Measurements from ENCODE around the gene CACNA1D.

- TF ChIP-seq CTCF (IDR thresholded peaks at IDR 0.05), result no peak
- no peak for TF ChIP-seq POLR2A (IDR thresholded peaks at IDR 0.05)
These were observed 363.8 kb downstream of the CACNA1D start for GRCh38 chr3:53858096-53858741.

Measured in body of pancreas (tissue), 4 donors.